Fibroblast of skin of scalp (primary cell): Measurements from ENCODE around the gene MIPOL1.

Experiments used
- DNase-seq: peaks from one replicate; pipeline ENCODE4 v3.0.0-alpha.2; 2013

The MIPOL1 gene

DNA sequence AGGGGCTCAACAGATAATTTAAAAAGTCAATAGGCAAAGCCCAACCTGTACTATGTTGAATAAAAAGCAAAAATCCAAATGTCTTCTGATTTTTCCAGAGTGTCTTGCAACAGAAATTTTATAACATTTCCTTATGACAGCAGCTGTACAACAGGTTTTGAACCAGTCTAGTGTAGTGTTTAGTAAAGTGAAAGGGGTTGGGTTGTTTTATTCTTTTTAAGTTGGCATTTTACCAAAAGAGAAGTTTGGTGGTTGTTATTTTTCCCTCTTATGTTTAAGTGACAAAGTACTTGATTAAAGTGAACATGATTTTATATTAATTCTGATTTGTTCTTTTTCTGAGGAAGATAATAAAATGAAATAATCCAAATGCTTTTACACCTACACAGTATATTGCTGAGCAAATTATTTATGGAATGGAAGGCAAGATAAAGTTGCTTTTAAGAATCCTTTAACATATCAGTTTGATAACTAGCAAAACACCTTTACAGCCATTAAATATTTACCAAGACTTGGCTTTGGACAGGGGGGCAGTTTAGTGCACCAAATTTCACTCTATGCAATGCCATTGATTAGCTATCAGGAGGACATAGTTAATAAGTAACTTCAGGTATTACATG is 268.4 kb downstream of the MIPOL1 start:
- no peak for DNase-seq

DNA sequence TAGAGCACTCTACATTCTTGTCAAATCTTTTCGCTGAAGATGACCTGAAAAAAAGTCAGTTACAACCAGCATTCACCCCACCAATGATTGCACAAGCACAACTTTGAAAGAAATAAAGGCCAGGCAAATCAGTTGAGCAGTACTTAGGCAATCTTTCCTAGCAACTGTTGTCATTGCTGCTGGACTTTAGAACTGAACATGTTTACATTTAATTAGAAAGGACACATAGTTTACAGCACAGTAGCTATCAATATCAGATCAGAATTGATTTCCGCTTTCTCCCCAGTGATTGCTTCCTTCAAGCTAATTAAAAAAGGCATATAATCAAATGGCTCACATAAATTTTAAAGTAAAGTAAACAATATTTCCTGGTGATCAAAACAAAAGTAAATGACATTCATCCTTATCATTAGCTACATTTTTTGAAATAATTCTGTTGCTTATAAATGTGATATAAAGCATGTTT is 268.9 kb downstream of the MIPOL1 start:
- DNase-seq: no peak

DNA sequence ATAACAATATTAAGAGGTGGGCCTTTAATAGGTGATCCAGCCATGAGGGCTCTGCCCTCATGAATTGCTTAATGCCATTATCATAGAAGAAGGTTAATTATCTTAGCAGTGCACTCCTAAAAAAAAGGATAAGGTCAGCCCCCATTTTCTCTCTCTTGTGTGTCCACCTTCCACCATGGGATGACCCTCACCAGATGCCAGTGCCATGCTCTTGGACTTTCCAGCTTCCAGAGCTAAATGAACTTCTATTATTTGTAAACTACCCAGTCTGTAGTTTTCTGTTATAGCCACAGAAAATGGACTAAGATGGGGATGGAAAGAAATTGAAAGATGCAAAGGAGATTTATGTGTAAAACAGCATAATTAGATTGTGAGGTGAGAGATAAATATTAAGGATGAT is 271.9 kb downstream of the MIPOL1 start:
- no peak for DNase-seq

GRCh38 chr14:37470251-37470650 is 272.5 kb downstream of the MIPOL1 start:
- no peak for DNase-seq

GRCh38 chr14:37472906-37473305 is 275.2 kb downstream of the MIPOL1 start:
- no peak for DNase-seq

- no peak for DNase-seq
Observed at GRCh38 chr14:37474191-37474590, 276.5 kb downstream of the MIPOL1 start.

GRCh38 chr14:37480446-37481290 is 282.9 kb downstream of the MIPOL1 start:
- DNase-seq: no peak

DNA sequence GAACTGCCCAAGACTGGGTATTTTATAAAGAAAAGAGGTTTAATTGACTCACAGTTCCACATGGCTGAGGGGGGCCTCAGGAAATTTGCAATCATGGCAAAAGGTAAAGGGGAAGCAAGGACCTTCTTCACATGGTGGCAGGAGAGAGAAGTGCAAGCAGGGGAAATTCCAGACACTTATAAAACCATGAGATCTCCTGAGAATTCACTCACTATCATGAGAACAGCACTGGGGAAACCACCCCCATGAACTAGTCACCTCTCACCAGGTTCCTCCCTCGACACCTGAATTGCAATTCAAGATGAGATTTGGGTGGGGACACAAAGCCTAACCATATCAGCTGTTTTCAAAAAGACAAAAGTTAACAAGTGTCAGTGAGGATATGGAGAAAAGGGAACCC is 284.7 kb downstream of the MIPOL1 start:
- no peak for DNase-seq

DNA sequence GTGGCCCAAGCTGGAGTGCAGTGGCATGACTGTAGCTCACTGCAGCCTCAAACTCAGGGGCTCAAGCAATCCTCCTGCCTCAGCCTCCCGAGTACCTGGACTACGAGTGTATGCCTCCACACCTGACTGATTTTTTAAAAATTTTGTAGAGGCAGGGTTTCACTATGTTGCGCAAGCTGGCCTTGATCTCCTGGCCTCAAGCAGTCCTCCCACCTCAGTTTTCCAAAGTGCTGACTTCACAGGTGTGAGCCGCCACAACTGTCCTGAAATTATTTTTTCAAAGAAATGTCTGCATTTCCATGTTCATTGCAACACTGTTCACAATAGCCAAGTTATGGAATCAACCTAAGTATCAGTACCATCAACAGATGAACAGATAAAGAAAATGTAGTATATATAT is 285.9 kb downstream of the MIPOL1 start:
- no peak for DNase-seq

DNA sequence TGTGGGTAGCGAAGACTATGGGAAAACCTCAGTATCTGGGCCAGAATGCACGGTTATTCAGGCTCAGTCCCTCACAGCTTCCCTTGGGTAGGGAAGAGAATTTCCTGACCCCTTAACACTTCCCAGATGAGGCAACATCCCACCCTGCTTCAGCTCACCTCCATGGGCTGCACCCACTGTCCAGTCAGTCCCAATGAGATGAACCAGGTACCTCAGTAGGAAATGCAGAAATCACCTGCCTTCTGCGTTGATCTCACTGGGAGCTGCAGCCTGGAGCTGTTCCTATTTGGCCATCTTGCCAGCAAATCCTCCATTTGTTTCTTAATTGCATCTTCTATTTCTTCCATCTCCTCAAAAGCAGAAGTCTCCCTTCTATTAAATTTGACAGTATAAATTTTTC is 292.9 kb downstream of the MIPOL1 start:
- DNase-seq: no peak

- no peak for DNase-seq
Observed at GRCh38 chr14:37491076-37491475, 293.3 kb downstream of the MIPOL1 start.

DNA sequence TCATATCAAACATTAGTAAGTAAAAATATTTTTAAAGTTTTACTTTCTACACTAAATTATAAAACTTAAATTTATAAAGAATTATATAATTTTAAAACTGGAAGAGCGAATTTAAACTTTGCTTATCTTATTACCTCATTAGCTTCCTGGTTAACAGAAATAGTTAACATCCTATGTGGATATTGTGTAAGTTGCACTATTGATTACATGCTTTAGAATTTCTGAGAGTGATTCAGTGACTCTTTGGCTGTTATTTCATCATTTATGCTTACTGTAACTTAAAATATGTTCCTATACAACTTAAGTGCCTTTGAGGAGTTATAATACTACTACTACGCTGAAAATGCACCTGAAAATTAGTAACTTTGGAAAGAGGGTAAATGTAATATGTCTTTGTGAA is 295.9 kb downstream of the MIPOL1 start:
- DNase-seq: no peak

DNA sequence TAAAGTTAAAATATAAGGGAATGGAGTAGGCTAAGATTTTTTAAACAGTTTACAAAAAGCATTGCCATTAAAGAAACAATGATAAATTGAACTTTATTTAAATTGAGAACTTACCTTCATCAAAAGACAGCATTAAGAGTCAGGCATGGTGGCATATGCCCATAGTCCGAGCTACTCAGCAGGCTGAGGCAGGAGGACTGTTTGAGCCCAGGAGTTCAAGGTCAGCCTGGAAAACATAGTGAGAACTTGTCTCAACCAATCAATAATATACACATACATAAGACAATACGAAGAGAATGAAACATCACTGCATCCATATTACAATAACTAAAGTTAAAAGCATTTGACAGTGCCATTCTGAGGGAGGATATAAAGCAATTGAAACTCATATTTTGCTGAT is 299.7 kb downstream of the MIPOL1 start:
- no peak for DNase-seq

- no peak for DNase-seq
Observed at GRCh38 chr14:37501877-37502276, 304.1 kb downstream of the MIPOL1 start.

DNA sequence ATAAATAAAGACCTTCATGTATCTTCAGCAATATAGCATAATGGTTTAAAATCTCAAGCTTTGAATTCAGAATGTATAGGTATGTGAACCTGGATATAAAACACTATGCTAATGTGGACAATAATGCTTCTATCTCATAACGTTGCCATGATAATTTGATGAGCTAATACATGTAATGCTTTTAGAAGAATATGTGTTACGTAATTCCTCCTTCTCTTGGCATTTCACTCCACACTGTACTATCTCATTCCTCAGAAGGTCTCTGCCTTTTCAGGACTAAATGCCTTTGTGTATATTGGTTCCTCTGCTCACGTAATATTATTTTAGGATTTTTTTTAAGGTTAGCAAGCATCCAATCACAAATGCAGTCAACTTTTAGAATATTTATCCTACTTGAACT is 310.8 kb downstream of the MIPOL1 start:
- no peak for DNase-seq

DNA sequence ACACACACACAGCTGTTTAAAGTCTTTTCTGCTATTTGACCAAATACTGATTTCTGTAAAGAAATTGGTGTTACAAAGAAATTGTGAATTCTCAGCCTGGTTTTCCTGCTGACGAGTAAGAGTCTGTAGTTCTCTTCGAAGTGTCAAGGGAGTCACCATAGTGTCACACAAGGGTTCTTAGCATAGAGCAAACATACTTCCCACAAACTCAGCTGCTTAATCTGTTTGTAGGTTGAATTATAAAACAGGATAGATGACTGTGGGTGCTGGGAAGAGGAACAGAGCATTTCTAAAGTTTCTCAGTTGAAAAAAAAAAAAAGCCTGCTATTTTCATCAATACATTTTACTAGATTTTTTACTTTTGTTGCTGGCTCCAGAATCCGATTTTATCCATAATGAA is 314.4 kb downstream of the MIPOL1 start:
- DNase-seq: no peak

GRCh38 chr14:37515771-37516170 is 318.0 kb downstream of the MIPOL1 start:
- no peak for DNase-seq

- no peak for DNase-seq
Observed at GRCh38 chr14:37526994-37527393, 329.3 kb downstream of the MIPOL1 start.

GRCh38 chr14:37539992-37540391 is 342.3 kb downstream of the MIPOL1 start:
- DNase-seq: no peak

- no peak for DNase-seq
Observed at GRCh38 chr14:37544407-37544806, 346.7 kb downstream of the MIPOL1 start.

DNA sequence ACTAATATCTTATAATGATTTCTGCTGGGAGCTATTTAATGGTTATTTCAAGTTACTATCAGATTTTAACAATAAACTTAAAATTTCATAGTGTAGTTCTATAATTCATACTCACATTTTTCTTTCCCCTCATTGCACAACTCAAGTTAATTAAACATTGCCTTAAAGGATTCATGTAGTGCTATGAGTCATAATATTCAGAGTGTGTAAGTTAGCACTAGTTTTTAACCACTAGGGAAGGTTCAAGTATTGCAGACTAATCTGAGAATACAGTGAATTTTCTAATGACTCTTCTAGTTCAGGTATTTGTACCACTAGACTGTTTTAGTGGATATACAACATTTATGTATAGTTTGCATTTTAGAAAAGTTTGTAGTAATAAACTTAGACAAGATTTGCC is 347.4 kb downstream of the MIPOL1 start:
- peak; percentile 8 for DNase-seq

DNA sequence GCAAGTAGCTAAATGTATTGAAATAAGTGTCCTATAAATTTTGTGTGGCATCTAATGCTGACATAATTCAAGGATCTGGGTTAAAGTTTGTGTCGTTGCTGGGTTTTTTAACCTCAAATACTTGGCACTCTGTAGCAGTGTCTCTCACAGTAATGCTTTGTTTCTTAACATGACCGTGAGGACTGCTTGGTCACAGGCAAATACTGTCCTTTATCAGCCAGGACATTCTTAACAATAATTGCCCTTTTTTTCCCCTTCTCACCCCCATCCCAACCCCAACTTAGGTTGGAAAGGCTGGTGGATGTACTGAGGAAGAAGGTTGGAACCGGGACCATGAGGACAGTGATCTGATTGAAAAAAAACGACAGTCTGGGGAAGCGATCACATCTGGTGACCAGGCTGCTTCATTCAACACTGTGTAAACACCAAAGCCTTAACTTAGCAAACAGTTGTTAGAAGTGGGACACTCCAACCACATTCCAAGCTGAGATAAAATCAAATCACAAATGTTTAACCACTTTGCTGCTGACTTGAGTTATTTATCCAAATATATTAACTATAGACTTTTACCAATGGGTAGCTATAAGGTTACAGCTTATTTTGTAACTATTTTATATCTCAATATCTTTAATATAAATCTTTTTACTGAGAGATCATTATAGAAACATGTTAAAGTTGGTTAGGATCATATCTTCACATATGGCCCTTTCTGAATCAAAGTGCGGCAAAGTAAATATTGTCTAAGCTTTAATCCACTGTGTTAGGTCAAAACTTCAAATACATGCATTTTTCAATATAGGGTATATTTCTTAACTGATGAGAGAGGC is 349.1 kb downstream of the MIPOL1 start:
- DNase-seq: peak; percentile 24

GRCh38 chr14:37550511-37550910 is 352.8 kb downstream of the MIPOL1 start:
- DNase-seq: peak; percentile 85
